GM19438 (cell line): ENCODE measurements around the gene ZNF292.
"Not testable (repeated sequence)": the region's sequence is repeated elsewhere in the genome, so short reads cannot be mapped to it uniquely, and the experiment has no call there.

Source experiments
- ATAC-seq: cut with Tn5 transposase; IDR thresholded peaks from one replicate; pipeline ENCODE4 v1.9.1; 2021; ENCODE audit warnings: low read depth; ENCODE audit not compliant: unreplicated experiment

ZNF292 gene

GRCh38 chr6:87259791-87260190, 104.4 kb downstream of the ZNF292 start:
- no peak for ATAC-seq

- no peak for ATAC-seq
Measured at GRCh38 chr6:87261534-87261933, 106.2 kb downstream of the ZNF292 start.

GRCh38 chr6:87264481-87264880, 109.1 kb downstream of the ZNF292 start:
- no peak for ATAC-seq

- no peak for ATAC-seq
Measured at GRCh38 chr6:87274660-87275274, 119.4 kb downstream of the ZNF292 start.

- no peak for ATAC-seq
Measured at GRCh38 chr6:87276624-87277023, 121.3 kb downstream of the ZNF292 start.

DNA sequence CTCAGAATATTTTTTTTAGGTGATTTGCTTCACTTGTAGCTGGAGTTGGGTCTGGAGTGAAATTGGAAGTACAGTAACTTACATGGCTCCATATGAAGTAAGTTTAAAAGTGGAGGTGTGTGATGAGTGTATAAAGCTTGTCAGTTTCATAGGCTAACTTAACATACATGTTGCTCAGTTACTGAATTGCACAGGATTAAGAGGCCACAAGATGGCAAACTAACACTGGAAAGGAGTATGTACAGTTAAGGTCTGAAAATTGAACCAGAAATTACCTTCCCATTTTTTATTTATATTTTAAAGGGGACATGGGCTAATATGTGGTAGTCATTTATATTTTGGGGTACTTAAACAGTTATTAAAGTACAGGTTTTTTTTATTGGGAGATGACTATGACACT, 121.8 kb downstream of the ZNF292 start:
- no peak for ATAC-seq

DNA sequence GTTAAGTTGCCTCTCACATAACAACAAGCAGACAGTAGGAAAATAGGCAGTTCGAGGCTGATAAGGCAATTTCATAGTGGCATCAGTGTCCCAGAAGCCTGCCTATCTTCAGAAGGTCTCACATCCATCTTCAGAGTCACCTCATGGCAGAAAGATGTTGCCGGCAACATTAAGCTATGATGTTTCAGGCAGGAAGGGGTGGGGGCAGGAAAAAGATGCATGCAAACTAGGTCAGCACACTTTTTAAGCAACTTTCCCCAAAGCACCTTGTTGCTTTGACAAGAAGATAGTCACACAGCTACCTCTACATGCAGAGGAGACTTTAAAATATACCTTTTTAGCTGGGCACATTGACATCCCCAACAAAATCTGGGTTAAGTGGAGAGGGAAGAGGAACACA, 123.8 kb downstream of the ZNF292 start:
- no peak for ATAC-seq

DNA sequence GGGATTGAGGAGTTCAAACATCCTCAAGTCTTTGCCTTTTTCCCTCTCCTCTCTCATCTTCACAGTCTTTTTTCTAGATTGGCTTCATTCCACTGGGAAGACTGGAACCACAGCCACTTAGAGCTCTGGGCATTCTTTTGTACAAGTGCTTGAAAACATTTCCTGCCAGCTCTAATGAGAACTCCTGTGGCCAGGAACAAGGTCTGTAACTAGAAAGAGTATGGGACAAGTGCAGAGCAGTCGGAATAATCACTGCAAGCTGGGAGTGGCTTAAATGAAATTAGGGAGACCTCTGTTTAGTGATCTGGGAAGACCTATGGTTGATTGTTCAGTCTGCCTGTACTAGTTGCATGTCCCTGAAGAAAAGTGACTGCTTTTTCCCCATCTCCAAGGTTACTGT, 126.1 kb downstream of the ZNF292 start:
- no peak for ATAC-seq

- no peak for ATAC-seq
Measured at GRCh38 chr6:87282743-87283142, 127.4 kb downstream of the ZNF292 start.

DNA sequence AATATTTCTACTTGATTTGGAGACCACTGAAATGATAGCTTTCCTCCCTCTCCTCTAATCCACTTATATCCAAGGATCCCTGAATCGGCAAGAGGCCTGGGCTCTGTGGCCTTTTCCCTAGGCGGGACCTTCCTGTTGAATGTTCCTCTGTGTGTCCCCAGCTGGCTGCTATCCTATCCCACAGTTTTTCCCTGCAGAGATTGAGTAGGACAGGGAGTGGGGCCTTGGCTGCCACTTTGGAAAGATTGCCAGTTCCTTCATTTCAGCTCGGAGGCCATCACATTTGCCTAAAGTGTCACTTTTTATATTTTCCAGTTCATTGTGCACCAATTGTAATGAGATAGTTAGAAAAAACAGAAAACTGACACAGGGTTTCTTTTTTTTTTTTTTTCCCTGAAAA, 128.1 kb downstream of the ZNF292 start:
- ATAC-seq, result no peak

GRCh38 chr6:87287251-87287650, 131.9 kb downstream of the ZNF292 start:
- no peak for ATAC-seq

DNA sequence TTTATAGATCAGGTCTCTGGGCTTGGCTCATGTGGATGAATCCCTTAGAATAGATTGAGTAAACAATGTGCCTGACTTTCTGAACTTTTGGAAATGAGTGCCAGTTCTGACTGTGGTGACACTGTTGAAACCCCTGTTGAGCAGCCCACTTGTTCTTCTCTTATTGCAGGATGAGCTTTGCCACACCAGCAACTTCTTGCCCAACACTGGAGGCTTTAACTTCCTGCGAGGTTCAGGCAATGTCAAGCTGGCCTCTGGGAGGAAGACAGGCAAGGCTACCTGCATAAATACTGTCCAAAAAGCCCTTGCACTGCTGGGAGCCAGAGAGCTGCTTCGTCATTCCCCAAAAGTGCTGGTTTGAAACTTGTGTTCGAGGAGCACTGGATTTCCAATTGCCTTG, 134.2 kb downstream of the ZNF292 start:
- ATAC-seq, result no peak

GRCh38 chr6:87291883-87292282, 136.5 kb downstream of the ZNF292 start:
- ATAC-seq, result no peak

GRCh38 chr6:87293526-87293925, 138.2 kb downstream of the ZNF292 start:
- ATAC-seq, result no peak

GRCh38 chr6:87297119-87297518, 141.8 kb downstream of the ZNF292 start:
- ATAC-seq, result no peak

DNA sequence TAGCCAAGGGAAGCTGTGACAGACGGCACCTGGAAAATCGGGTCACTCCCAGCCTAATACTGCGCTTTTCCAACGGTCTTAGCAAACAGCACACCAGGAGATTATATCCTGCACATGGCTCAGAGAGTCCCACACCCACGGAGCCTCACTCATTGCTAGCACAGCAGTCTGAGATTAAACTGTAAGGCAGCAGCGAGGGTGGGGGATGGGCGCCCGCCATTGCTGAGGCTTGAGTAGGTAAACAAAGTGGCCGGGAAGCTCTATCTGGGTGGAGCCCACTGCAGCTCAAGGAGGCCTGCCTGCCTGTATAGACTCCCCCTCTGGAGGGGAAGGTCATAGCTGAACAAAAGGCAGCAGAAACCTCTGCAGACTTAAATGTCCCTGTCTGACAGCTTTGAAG, 145.9 kb downstream of the ZNF292 start:
- ATAC-seq, result not testable (repeated sequence)

DNA sequence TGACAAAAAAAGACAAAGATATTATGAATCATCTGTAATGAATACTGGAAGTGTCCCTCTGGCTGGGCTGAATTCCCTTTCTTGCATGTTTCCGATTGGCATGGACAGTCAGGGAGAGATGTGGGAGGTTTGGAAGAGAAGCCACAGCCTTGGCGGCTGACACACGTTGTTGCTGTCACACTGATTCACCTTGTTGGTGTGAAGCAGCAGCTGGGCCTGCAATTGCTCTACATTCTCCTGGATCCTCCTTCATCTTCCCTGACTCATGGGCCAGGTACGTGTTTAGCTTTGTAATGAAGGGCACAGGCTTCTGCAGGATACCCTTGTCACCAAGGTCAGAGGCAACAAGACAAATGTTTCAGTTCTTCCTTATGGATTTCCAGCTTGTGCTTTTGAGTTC, 153.6 kb downstream of the ZNF292 start:
- ATAC-seq, result no peak

DNA sequence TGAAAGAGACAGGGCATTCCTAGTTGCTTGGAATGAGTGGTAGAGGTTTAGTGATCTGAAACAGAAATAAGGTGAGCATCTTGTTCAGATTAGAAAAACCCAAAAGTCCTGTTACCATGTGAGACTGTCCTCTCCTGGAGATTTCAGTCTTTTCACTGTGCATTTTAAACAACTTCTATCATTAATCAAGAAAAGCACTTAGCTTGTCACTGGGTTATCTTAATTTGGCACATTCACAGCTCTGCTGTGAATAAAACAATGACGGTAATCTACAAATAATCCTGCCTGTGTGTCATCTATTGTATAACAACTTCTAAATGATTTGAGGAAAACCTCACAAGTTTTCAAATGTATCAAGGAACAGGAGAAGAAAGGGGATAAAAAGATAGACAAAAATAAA, 157.5 kb downstream of the ZNF292 start:
- no peak for ATAC-seq
